Transverse colon (tissue), 4 donors: Measurements from ENCODE around the gene PLXDC2. TPM values are rescaled to one million over a fixed set of nuclear protein-coding genes. Genes with fewer than 3 reads are reported as not detected.

Experiments
- DNase-seq: peaks from one replicate; pipeline ENCODE4 v3.0.0-alpha.2; 2019
- H3K27ac ChIP-seq, 4 donors: fragments of 200-600 bp; sonication (generic); 2 replicates each; pipeline ENCODE4 v1.5.1; 2016 to 2018; ENCODE audit warnings: inconsistent platforms in 4 of 4
- H3K27me3 ChIP-seq: fragments of 200-600 bp; sonication (generic); 2 replicates; pipeline ENCODE4 v1.5.1; 2017; ENCODE audit warnings: inconsistent platforms
- H3K36me3 ChIP-seq, 4 donors: fragments of 200-600 bp; sonication (generic); 2 replicates each; pipeline ENCODE4 v1.5.1; 2017 to 2019; ENCODE audit warnings: inconsistent platforms in 4 of 4
- H3K4me1 ChIP-seq, 4 donors: fragments of 200-600 bp; sonication (generic); 2 replicates each; pipeline ENCODE4 v1.5.1; 2017 to 2020; ENCODE audit warnings: inconsistent platforms in 4 of 4
- H3K4me3 ChIP-seq, 4 donors: fragments of 200-600 bp; sonication (generic); 1 replicate in 1 of 4; 2 replicates in 3 of 4; pipeline versions ENCODE4 v1.5.1 to v1.6.1; 2017 to 2019; ENCODE audit warnings: inconsistent platforms in 4 of 4
- H3K9me3 ChIP-seq, 2 donors: fragments of 200-600 bp; sonication (generic); 2 replicates each; pipeline ENCODE4 v1.5.1; 2017 to 2019; ENCODE audit warnings: inconsistent platforms in 2 of 2
- CTCF ChIP-seq, 5 experiments: fragments of 200-600 bp in 3 of 5; fragments of 450-650 bp in 2 of 5; sonication (generic) in 3 of 5; IDR thresholded peaks; 1 replicate in 2 of 5; 2 replicates in 3 of 5; pipeline ENCODE4 v1.5.1; 2016 to 2017; ENCODE audit warnings: antibody characterized with exemption in 5 of 5, inconsistent platforms in 3 of 5, mild to moderate bottlenecking in 2 of 5, moderate library complexity in 1 of 5
- EP300 ChIP-seq: sonication (generic); formaldehyde crosslinking; IDR thresholded peaks from one replicate; pipeline ENCODE4 v1.6.1; 2017; ENCODE audit warnings: antibody characterized with exemption, low read depth
- POLR2A ChIP-seq: fragments of 450-650 bp; IDR thresholded peaks from one replicate; pipeline ENCODE4 v1.6.1; 2016; ENCODE audit warnings: antibody characterized with exemption, mild to moderate bottlenecking, moderate library complexity
- POLR2AphosphoS5 ChIP-seq, 3 donors: sonication (generic); formaldehyde crosslinking; IDR thresholded peaks; one replicate each; pipeline ENCODE4 v1.6.1; 2016; ENCODE audit warnings: antibody characterized with exemption in 3 of 3
- WGBS, 2 donors: methylation state at CpG; one replicate each; pipeline ENCODE4 v1.1.5; 2018; ENCODE audit warnings: low coverage in 1 of 2; 5-methylcytosine and 5-hydroxymethylcytosine counted together
- in situ Hi-C, 4 donors: fragments of 200-750 bp; cut with MboI; loops; one replicate each; pipeline versions ENCODE4 v1.15.0 to v1.15.1; 2017; ENCODE audit warnings: low sequenced_read_pairs in 3 of 4, low pct_ligation_motif_present in 1 of 4, low pct_unique_long_range_greater_than_20kb in 1 of 4
- intact Hi-C: fragments of 100-400 bp; cut with DNase I; formaldehyde crosslinking; loops from one replicate; pipeline ENCODE4 v1.15.1; 2023; ENCODE audit warnings: low total_unique reads
- total RNA-seq, 4 donors: library from RNA; depleted of rRNA; stranded (reverse); fragments of >200 nt; gene quantifications; one replicate each; pipeline ENCODE4 v1.1.0, GENCODE V29; 2016

Gene PLXDC2
- total RNA-seq, 4 donors from 2014 or later, result 12.0 to 32.2 (median 20.3) TPM

GRCh38 chr10:19839090-19839489 is 22.9 kb downstream of the PLXDC2 start:
- intact Hi-C loops, result no loop called here
- peaks cover 0 to 4% (median 0%) of the 10 kb centered on the region in 4 donors for H3K4me1 ChIP-seq
- DNase-seq, result no peak
- no peaks in the 10 kb centered on the region for H3K9me3 ChIP-seq
- H3K27ac ChIP-seq, result no peak overlapping the region
- TF ChIP-seq POLR2A (no peak), CTCF (IDR thresholded peaks at IDR 0.05) (no peak)
- in situ Hi-C loops, result no loop called here
- no peaks in the 10 kb centered on the region for H3K36me3 ChIP-seq
- H3K4me3 ChIP-seq, result no peak overlapping the region
- 64 to 74% methylated on average over 2 to 3 of the region's 3 CpGs for WGBS, 2 donors
- no peaks in the 10 kb centered on the region for H3K27me3 ChIP-seq

DNA sequence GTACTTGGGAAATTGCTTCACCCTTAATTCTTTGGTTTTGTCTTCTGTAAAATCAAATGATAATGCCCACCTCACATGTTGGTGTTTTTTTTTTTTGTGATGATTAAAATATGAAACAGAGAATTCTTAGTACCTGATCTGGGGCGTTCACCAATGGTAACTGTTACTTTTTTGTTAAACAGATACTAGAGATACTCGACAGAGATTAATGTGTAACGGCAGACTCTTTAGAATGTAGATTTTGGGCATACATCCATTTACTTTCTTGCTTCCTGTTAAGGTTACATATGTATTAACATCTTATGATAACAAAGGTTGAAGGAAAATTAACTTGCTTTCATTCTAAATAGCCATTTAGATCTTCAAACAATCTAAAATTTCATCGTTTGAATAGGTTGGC is 23.3 kb downstream of the PLXDC2 start:
- H3K36me3 ChIP-seq, result no peaks in the 10 kb centered on the region
- no peak for DNase-seq
- intact Hi-C loops, result no loop called here

DNA sequence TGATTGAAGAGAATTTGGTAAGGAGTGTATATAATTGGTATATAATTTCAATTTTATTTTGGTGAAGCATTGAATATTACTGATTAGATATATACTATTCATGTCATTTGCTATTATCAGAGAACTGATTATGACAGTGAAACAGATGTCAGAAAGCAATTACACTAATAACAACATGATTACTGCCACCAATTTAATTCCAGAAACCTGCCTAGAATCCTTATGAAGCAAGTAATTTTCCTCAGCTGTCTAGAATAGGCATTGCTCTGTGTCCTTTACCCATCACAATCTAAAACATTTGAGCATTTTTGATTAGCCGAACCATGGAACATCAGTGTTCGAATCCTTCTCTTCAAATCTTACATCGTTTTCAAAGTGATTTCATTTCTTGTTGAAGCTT is 24.5 kb downstream of the PLXDC2 start:
- no peak for TF ChIP-seq POLR2AphosphoS5 (IDR thresholded peaks at IDR 0.05)
- TF ChIP-seq POLR2A, result no peak
- Histone ChIP-seq H3K4me1 (peaks cover 0 to 10% (median 5%) of the 10 kb centered on the region in 4 donors), H3K9me3 (no peaks in the 10 kb centered on the region), H3K27me3 (no peaks in the 10 kb centered on the region), H3K4me3 (no peak overlapping the region), H3K36me3 (no peaks in the 10 kb centered on the region), H3K27ac (no peak overlapping the region)
- 86 to 92% methylated on average over 3 of the region's 3 CpGs for WGBS, 2 donors
- DNase-seq, result no peak
- in situ Hi-C loops (no loop called here), intact Hi-C loops (no loop called here)

More for the DNA sequence above, 23.3 kb downstream of the PLXDC2 start:
- WGBS, 2 donors, result 78 to 84% methylated on average over 4 of the region's 4 CpGs
- Histone ChIP-seq H3K27ac (no peak overlapping the region), H3K4me3 (no peak overlapping the region), H3K4me1 (peaks cover 0 to 4% (median 0%) of the 10 kb centered on the region in 4 donors), H3K27me3 (no peaks in the 10 kb centered on the region), H3K9me3 (no peaks in the 10 kb centered on the region)
- TF ChIP-seq POLR2AphosphoS5 (IDR thresholded peaks at IDR 0.05), result no peak
- no peak for TF ChIP-seq POLR2A
- no peak for TF ChIP-seq EP300
- TF ChIP-seq CTCF (IDR thresholded peaks at IDR 0.05), result no peak
- in situ Hi-C loops, result no loop called here

GRCh38 chr10:19843487-19843886 is 27.3 kb downstream of the PLXDC2 start:
- Histone ChIP-seq H3K27me3 (no peaks in the 10 kb centered on the region), H3K9me3 (no peaks in the 10 kb centered on the region), H3K27ac (no peak overlapping the region), H3K4me3 (no peak overlapping the region), H3K36me3 (no peaks in the 10 kb centered on the region), H3K4me1 (peaks cover 0 to 10% (median 7%) of the 10 kb centered on the region in 4 donors)
- in situ Hi-C loops (no loop called here), intact Hi-C loops (no loop called here)
- no peak for DNase-seq
- WGBS, 2 donors, result 38 to 53% methylated on average over 1 of the region's 1 CpG
- TF ChIP-seq POLR2A (no peak), EP300 (no peak), CTCF (IDR thresholded peaks at IDR 0.05) (no peak), POLR2AphosphoS5 (IDR thresholded peaks at IDR 0.05) (no peak)
